Measurements from ENCODE around the gene GPC5. TPM values are rescaled to one million over a fixed set of nuclear protein-coding genes. Genes with fewer than 3 reads are reported as not detected.

The GPC5 gene
- total and polyA plus RNA-seq, 3 donors from 2014 or later, result 11.5 to 81.8 (median 52.1) TPM

- no peak for DNase-seq
- H3K27ac ChIP-seq, result no peak overlapping the region
- intact Hi-C loops (cut with DNase I; ENCODE audit: low total_unique reads), result no loop called here
- no peak overlapping the region for H3K4me3 ChIP-seq
- H3K27me3 ChIP-seq, result no peaks in the 10 kb centered on the region
- no peaks in the 10 kb centered on the region for H3K9me3 ChIP-seq
- TF ChIP-seq, protein P1, sequence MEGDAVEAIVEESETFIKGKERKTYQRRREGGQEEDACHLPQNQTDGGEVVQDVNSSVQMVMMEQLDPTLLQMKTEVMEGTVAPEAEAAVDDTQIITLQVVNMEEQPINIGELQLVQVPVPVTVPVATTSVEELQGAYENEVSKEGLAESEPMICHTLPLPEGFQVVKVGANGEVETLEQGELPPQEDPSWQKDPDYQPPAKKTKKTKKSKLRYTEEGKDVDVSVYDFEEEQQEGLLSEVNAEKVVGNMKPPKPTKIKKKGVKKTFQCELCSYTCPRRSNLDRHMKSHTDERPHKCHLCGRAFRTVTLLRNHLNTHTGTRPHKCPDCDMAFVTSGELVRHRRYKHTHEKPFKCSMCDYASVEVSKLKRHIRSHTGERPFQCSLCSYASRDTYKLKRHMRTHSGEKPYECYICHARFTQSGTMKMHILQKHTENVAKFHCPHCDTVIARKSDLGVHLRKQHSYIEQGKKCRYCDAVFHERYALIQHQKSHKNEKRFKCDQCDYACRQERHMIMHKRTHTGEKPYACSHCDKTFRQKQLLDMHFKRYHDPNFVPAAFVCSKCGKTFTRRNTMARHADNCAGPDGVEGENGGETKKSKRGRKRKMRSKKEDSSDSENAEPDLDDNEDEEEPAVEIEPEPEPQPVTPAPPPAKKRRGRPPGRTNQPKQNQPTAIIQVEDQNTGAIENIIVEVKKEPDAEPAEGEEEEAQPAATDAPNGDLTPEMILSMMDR (IDR thresholded peaks at IDR 0.05), result no peak
- TF ChIP-seq POLR2A (IDR thresholded peaks at IDR 0.05), result no peak
- no peaks in the 10 kb centered on the region for H3K36me3 ChIP-seq (ENCODE audit: low read depth, missing control alignments)
- H3K4me1 ChIP-seq, result no peaks in the 10 kb centered on the region
Measured at GRCh38 chr13:91644806-91645205, 246.4 kb downstream of the GPC5 start.

DNA sequence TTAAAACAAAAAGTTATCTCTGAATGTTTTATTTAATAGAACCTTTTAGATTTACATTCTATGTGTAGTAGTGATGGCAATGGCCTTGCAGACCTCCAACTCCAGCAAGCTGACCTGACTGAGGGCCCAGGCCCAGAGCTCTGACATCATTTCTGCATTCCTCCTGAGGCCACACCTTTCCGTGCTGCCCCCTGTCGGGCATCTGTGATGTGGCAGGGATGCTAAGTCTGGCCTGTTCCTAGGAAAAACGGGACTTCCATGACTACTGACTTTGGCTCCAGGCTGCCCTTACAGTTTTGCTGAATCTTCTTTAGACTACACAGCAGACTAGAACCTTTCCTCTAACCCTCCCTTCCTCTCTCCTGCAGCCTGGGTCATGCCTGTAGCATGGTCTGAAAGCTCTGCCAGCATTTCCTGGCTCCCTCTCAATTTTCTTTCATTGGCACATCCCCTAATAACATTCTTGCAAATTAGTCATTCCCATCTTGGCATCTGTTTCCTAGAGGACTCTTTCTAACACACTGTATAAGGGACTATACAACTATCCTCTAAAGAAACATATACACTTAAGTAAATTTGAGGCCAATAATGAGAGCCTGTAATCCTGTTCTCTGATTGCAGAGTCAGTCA, 249.1 kb downstream of the GPC5 start:
- DNase-seq, result peak; percentile 23
- TF ChIP-seq POLR2A (IDR thresholded peaks at IDR 0.05), result no peak
- TF ChIP-seq, protein P1 (IDR thresholded peaks at IDR 0.05), result peak in 1 of 3 experiments; percentile 23
- Histone ChIP-seq H3K4me3 (no peak overlapping the region), H3K27me3 (no peaks in the 10 kb centered on the region), H3K36me3 (ENCODE audit: low read depth, missing control alignments) (no peaks in the 10 kb centered on the region), H3K4me1 (no peaks in the 10 kb centered on the region), H3K27ac (no peak overlapping the region), H3K9me3 (no peaks in the 10 kb centered on the region)
- 47 to 54% methylated on average over 3 of the region's 3 CpGs for WGBS, 2 donors
- intact Hi-C loops (cut with DNase I; ENCODE audit: low total_unique reads), result no loop called here

DNA sequence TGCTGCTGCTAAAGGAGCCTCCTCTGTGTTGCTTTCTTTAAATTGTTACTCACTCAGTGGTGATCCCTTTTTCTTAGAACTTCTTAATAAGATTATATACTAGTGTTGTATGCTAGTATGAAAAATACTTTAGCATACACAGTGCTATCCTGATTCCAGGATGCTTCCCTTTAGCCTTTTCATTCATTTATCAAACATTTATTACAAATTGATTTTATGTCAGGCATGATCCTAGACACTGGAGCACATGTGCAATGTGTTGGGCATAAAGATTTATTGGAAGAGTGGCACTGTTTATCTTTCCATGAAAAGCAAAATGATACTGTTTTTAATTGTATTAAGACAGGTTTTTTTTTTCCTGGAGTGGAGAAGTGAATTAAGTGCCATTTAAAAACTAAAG, 249.6 kb downstream of the GPC5 start:
- H3K9me3 ChIP-seq, result no peaks in the 10 kb centered on the region
- no peak for DNase-seq
- no peaks in the 10 kb centered on the region for H3K4me1 ChIP-seq
- no peak for TF ChIP-seq POLR2A (IDR thresholded peaks at IDR 0.05)
- TF ChIP-seq, protein P1 (IDR thresholded peaks at IDR 0.05), result no peak
- H3K27ac ChIP-seq, result no peak overlapping the region
- no peak overlapping the region for H3K4me3 ChIP-seq
- intact Hi-C loops (cut with DNase I; ENCODE audit: low total_unique reads), result no loop called here
- no peaks in the 10 kb centered on the region for H3K27me3 ChIP-seq
- H3K36me3 ChIP-seq (ENCODE audit: low read depth, missing control alignments), result no peaks in the 10 kb centered on the region

DNA sequence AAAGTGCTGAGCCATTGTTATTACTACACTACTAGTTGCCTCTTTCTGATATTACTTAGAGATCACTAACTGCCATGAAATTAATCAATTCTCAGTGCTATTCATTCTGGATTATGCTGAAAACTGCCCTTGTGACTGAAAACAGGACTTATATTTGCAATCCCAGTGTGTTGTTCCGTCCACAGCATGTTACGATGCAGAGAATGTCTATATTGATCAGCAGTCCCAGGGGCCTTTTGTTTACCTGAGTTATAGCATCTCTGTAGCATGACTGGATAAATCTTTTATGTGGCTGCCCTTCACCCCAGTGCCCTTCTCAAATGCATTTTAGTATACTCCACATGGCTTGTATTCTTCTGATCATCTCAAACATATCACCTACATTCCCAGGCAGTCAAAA, 251.0 kb downstream of the GPC5 start:
- H3K36me3 ChIP-seq (ENCODE audit: low read depth, missing control alignments), result no peaks in the 10 kb centered on the region
- no peaks in the 10 kb centered on the region for H3K27me3 ChIP-seq
- intact Hi-C loops (cut with DNase I; ENCODE audit: low total_unique reads), result no loop called here
- no peak overlapping the region for H3K27ac ChIP-seq
- WGBS, 2 donors, result 96 to 100% methylated on average over 2 of the region's 2 CpGs
- TF ChIP-seq POLR2A (IDR thresholded peaks at IDR 0.05), result no peak
- TF ChIP-seq, protein P1 (IDR thresholded peaks at IDR 0.05), result no peak
- no peaks in the 10 kb centered on the region for H3K4me1 ChIP-seq
- DNase-seq, result no peak
- no peaks in the 10 kb centered on the region for H3K9me3 ChIP-seq
- no peak overlapping the region for H3K4me3 ChIP-seq

All from testis (tissue), 3 donors.